Measurements from ENCODE around the gene PI4K2B.

PI4K2B gene

DNA sequence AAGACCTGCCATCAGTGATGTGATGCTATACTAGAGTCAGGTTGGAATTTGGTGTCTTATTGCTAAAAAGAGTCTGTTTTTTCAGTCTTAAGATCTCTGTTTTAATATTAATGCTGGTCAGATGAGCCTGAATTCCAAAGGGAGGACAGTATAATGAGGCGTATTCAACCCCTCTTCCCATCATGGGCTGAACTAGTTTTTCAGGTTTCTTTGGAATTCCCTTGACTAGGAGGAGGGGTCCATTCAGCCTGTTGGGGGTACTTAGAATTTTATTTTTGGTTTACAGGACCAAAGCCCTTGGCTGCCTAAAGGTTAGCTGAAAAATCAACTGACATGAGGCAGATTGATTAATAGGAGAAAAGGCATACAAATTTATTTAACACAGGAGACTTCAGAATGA lies 24.1 kb upstream of the PI4K2B start (continued):
- TF ChIP-seq, protein P1, sequence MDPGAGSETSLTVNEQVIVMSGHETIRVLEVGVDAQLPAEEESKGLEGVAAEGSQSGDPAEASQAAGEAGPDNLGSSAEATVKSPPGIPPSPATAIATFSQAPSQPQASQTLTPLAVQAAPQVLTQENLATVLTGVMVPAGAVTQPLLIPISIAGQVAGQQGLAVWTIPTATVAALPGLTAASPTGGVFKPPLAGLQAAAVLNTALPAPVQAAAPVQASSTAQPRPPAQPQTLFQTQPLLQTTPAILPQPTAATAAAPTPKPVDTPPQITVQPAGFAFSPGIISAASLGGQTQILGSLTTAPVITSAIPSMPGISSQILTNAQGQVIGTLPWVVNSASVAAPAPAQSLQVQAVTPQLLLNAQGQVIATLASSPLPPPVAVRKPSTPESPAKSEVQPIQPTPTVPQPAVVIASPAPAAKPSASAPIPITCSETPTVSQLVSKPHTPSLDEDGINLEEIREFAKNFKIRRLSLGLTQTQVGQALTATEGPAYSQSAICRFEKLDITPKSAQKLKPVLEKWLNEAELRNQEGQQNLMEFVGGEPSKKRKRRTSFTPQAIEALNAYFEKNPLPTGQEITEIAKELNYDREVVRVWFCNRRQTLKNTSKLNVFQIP (CRISPR knock-in tag; IDR thresholded peaks at IDR 0.05; ENCODE audit: borderline replicate concordance, low read depth) = no peak

DNA sequence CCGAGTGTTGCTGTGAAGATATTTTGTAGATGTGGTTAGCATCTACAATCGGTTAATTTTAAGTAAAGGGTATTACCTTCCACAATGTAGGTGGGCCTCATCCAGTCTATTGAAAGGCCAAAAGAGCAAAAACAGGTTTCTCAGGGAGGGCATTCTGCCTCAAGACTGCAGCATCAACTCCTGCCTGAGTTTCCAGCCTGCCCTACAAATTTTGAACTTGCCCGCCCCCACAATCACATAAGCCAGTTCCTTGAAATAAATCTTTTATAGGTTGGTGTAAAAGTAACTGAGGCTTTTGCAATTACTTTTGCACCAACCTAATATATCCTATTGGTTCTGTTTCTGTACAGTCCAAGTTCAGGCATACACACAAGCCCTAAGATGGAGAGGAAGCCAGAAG lies 22.1 kb upstream of the PI4K2B start:
- no peak for TF ChIP-seq ZNF70 (CRISPR knock-in tag; IDR thresholded peaks at IDR 0.05)
- TF ChIP-seq GLIS3 (CRISPR knock-in tag; IDR thresholded peaks at IDR 0.05) = no peak
- TF ChIP-seq, protein P1 (CRISPR knock-in tag; IDR thresholded peaks at IDR 0.05; ENCODE audit: borderline replicate concordance, low read depth) = no peak
- TF ChIP-seq ZFP30 (CRISPR knock-in tag; IDR thresholded peaks at IDR 0.05) = no peak
- TF ChIP-seq TCF4 (CRISPR knock-in tag; IDR thresholded peaks at IDR 0.05; ENCODE audit: borderline replicate concordance) = no peak
- TF ChIP-seq CSDC2 (CRISPR knock-in tag; IDR thresholded peaks at IDR 0.05) = no peak
- TF ChIP-seq ZFP3 (CRISPR knock-in tag; IDR thresholded peaks at IDR 0.05) = no peak
- no peak for TF ChIP-seq ESRRG (CRISPR knock-in tag; IDR thresholded peaks at IDR 0.05)
- TF ChIP-seq, protein P2, sequence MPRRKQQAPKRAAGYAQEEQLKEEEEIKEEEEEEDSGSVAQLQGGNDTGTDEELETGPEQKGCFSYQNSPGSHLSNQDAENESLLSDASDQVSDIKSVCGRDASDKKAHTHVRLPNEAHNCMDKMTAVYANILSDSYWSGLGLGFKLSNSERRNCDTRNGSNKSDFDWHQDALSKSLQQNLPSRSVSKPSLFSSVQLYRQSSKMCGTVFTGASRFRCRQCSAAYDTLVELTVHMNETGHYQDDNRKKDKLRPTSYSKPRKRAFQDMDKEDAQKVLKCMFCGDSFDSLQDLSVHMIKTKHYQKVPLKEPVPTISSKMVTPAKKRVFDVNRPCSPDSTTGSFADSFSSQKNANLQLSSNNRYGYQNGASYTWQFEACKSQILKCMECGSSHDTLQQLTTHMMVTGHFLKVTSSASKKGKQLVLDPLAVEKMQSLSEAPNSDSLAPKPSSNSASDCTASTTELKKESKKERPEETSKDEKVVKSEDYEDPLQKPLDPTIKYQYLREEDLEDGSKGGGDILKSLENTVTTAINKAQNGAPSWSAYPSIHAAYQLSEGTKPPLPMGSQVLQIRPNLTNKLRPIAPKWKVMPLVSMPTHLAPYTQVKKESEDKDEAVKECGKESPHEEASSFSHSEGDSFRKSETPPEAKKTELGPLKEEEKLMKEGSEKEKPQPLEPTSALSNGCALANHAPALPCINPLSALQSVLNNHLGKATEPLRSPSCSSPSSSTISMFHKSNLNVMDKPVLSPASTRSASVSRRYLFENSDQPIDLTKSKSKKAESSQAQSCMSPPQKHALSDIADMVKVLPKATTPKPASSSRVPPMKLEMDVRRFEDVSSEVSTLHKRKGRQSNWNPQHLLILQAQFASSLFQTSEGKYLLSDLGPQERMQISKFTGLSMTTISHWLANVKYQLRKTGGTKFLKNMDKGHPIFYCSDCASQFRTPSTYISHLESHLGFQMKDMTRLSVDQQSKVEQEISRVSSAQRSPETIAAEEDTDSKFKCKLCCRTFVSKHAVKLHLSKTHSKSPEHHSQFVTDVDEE (CRISPR knock-in tag; IDR thresholded peaks at IDR 0.05) = no peak
- TF ChIP-seq, protein P3, sequence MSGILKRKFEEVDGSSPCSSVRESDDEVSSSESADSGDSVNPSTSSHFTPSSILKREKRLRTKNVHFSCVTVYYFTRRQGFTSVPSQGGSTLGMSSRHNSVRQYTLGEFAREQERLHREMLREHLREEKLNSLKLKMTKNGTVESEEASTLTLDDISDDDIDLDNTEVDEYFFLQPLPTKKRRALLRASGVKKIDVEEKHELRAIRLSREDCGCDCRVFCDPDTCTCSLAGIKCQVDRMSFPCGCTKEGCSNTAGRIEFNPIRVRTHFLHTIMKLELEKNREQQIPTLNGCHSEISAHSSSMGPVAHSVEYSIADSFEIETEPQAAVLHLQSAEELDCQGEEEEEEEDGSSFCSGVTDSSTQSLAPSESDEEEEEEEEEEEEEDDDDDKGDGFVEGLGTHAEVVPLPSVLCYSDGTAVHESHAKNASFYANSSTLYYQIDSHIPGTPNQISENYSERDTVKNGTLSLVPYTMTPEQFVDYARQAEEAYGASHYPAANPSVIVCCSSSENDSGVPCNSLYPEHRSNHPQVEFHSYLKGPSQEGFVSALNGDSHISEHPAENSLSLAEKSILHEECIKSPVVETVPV (CRISPR knock-in tag; IDR thresholded peaks at IDR 0.05) = no peak
- no peak for TF ChIP-seq TOX (CRISPR knock-in tag; IDR thresholded peaks at IDR 0.05; ENCODE audit: borderline replicate concordance)
- TF ChIP-seq OSR1 (CRISPR knock-in tag; IDR thresholded peaks at IDR 0.05) = no peak
- no peak for TF ChIP-seq ISL1 (CRISPR knock-in tag; IDR thresholded peaks at IDR 0.05)
- no peak for TF ChIP-seq ZNF8 (CRISPR knock-in tag; IDR thresholded peaks at IDR 0.05)
- TF ChIP-seq RARB (CRISPR knock-in tag; IDR thresholded peaks at IDR 0.05) = no peak
- ATAC-seq = no peak

DNA sequence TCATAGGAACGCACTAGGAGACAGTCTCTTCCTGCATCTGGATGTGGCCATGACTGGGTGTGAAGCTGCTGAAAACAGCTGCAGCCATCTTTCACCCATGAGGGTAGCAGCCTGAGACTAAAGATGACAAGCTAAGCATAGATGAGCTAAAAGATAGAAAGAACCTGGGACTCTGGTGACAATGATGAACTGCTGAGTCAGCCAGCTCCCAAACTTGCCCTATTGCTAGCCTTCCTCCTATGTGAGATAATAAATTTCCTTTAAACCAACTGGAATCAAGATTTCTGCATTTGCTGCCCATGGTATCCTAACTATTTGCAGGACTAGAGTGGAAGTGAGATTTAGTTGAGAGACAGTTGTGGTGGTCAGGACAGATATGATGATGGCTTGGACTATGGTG lies 21.0 kb upstream of the PI4K2B start:
- TF ChIP-seq ZC3H10 (CRISPR knock-in tag; IDR thresholded peaks at IDR 0.05) = no peak
- no peak for TF ChIP-seq PPARA (CRISPR knock-in tag; IDR thresholded peaks at IDR 0.05; ENCODE audit: borderline replicate concordance)
- TF ChIP-seq, protein P4, sequence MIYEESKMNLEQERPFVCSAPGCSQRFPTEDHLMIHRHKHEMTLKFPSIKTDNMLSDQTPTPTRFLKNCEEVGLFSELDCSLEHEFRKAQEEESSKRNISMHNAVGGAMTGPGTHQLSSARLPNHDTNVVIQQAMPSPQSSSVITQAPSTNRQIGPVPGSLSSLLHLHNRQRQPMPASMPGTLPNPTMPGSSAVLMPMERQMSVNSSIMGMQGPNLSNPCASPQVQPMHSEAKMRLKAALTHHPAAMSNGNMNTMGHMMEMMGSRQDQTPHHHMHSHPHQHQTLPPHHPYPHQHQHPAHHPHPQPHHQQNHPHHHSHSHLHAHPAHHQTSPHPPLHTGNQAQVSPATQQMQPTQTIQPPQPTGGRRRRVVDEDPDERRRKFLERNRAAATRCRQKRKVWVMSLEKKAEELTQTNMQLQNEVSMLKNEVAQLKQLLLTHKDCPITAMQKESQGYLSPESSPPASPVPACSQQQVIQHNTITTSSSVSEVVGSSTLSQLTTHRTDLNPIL (CRISPR knock-in tag; IDR thresholded peaks at IDR 0.05; ENCODE audit: low read depth) = no peak
- no peak for TF ChIP-seq TOX (CRISPR knock-in tag; IDR thresholded peaks at IDR 0.05; ENCODE audit: borderline replicate concordance)
- no peak for TF ChIP-seq ESRRG (CRISPR knock-in tag; IDR thresholded peaks at IDR 0.05)
- no peak for TF ChIP-seq OSR1 (CRISPR knock-in tag; IDR thresholded peaks at IDR 0.05)
- no peak for TF ChIP-seq ZNF70 (CRISPR knock-in tag; IDR thresholded peaks at IDR 0.05)
- TF ChIP-seq, protein P5, sequence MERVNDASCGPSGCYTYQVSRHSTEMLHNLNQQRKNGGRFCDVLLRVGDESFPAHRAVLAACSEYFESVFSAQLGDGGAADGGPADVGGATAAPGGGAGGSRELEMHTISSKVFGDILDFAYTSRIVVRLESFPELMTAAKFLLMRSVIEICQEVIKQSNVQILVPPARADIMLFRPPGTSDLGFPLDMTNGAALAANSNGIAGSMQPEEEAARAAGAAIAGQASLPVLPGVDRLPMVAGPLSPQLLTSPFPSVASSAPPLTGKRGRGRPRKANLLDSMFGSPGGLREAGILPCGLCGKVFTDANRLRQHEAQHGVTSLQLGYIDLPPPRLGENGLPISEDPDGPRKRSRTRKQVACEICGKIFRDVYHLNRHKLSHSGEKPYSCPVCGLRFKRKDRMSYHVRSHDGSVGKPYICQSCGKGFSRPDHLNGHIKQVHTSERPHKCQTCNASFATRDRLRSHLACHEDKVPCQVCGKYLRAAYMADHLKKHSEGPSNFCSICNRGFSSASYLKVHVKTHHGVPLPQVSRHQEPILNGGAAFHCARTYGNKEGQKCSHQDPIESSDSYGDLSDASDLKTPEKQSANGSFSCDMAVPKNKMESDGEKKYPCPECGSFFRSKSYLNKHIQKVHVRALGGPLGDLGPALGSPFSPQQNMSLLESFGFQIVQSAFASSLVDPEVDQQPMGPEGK (CRISPR knock-in tag; IDR thresholded peaks at IDR 0.05; ENCODE audit: borderline replicate concordance) = no peak
- TF ChIP-seq ZNF8 (CRISPR knock-in tag; IDR thresholded peaks at IDR 0.05) = no peak
- TF ChIP-seq, protein P3 (CRISPR knock-in tag; IDR thresholded peaks at IDR 0.05) = no peak
- no peak for TF ChIP-seq GLIS3 (CRISPR knock-in tag; IDR thresholded peaks at IDR 0.05)
- TF ChIP-seq ZNF565 (CRISPR knock-in tag; conservative IDR thresholded peaks at IDR 0.05; ENCODE audit: low read depth) = no peak
- no peak for TF ChIP-seq TCF4 (CRISPR knock-in tag; IDR thresholded peaks at IDR 0.05; ENCODE audit: borderline replicate concordance)
- TF ChIP-seq ZFP3 (CRISPR knock-in tag; IDR thresholded peaks at IDR 0.05) = no peak
- no peak for TF ChIP-seq SNAI2 (CRISPR knock-in tag; IDR thresholded peaks at IDR 0.05)
- TF ChIP-seq CSDC2 (CRISPR knock-in tag; IDR thresholded peaks at IDR 0.05) = no peak
- no peak for ATAC-seq
